ENCODE data around the gene WDR77. TPM values are rescaled to one million over a fixed set of nuclear protein-coding genes. Genes with fewer than 3 reads are reported as not detected.

WDR77 gene
- total and polyA plus RNA-seq, 2 of the 13 experiments (the other 11 are each of a cell fraction or from before 2014, with no cell fraction given), result 90.6 to 108 TPM

- peak; percentile 34; the same call in 1 of the 2 replicates for TF ChIP-seq RXRA (CRISPR knock-in tag; IDR thresholded peaks at IDR 0.05)
- no peak for TF ChIP-seq SOX6 (IDR thresholded peaks at IDR 0.05)
- peak; percentile 62 for TF ChIP-seq SOX6 (CRISPR knock-in tag; IDR thresholded peaks at IDR 0.05)
- 0 out of 2 replicates have a peak, but pooled peaks have one; percentile 12 for TF ChIP-seq GATAD2A (CRISPR knock-in tag; IDR thresholded peaks at IDR 0.05)
Observed at GRCh38 chr1:111446967-111447892, 1.8 kb downstream of the WDR77 start (continued).

GRCh38 chr1:111446546-111446945 lies 2.5 kb downstream of the WDR77 start:
- peaks cover 48% of the 10 kb centered on the region for H3K79me2 ChIP-seq (ENCODE audit: insufficient read depth, low read length)
- H3K36me3 ChIP-seq (replicated peaks in 1 of 2; ENCODE audit: control insufficient read depth in 1 of 2, insufficient read depth in 2 of 2, low read length in 2 of 2), result peaks cover 16 to 33% of the 10 kb centered on the region in 2 experiments
- TF ChIP-seq SMARCC2 (IDR thresholded peaks at IDR 0.05) (no peak), GLI4 (CRISPR knock-in tag; IDR thresholded peaks at IDR 0.05; ENCODE audit: borderline replicate concordance) (no peak), ELF1 (CRISPR knock-in tag; IDR thresholded peaks at IDR 0.05) (no peak), RFX3 (CRISPR knock-in tag; IDR thresholded peaks at IDR 0.05) (no peak), NFE2L2 (IDR thresholded peaks at IDR 0.05; ENCODE audit: low read length) (no peak), ZNF772 (CRISPR knock-in tag; IDR thresholded peaks at IDR 0.05) (no peak), CCAR2 (optimal IDR thresholded peaks at IDR 0.05; ENCODE audit: low read depth, low read length) (no peak), HNRNPL (IDR thresholded peaks at IDR 0.05; ENCODE audit: low read depth, low read length) (no peak), SNAI1 (CRISPR knock-in tag; IDR thresholded peaks at IDR 0.05; ENCODE audit: borderline replicate concordance) (no peak), BCL3 (CRISPR knock-in tag; IDR thresholded peaks at IDR 0.05) (no peak), ZFYVE20 (CRISPR knock-in tag; IDR thresholded peaks at IDR 0.05; ENCODE audit: borderline replicate concordance, low read depth) (no peak)
- TF ChIP-seq, protein P1, sequence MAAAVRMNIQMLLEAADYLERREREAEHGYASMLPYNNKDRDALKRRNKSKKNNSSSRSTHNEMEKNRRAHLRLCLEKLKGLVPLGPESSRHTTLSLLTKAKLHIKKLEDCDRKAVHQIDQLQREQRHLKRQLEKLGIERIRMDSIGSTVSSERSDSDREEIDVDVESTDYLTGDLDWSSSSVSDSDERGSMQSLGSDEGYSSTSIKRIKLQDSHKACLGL (CRISPR knock-in tag; IDR thresholded peaks at IDR 0.05), result no peak
- TF ChIP-seq, protein P2, sequence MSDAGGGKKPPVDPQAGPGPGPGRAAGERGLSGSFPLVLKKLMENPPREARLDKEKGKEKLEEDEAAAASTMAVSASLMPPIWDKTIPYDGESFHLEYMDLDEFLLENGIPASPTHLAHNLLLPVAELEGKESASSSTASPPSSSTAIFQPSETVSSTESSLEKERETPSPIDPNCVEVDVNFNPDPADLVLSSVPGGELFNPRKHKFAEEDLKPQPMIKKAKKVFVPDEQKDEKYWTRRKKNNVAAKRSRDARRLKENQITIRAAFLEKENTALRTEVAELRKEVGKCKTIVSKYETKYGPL (CRISPR knock-in tag; IDR thresholded peaks at IDR 0.05), result no peak
- TF ChIP-seq, protein P3, sequence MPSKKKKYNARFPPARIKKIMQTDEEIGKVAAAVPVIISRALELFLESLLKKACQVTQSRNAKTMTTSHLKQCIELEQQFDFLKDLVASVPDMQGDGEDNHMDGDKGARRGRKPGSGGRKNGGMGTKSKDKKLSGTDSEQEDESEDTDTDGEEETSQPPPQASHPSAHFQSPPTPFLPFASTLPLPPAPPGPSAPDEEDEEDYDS (CRISPR knock-in tag; IDR thresholded peaks at IDR 0.05), result no peak

More at GRCh38 chr1:111446546-111446945, 2.5 kb downstream of the WDR77 start:
- CTCF ChIA-PET (ENCODE audit: low intra/inter-chr PET ratio, low total read pairs), result no interaction called here
- POLR2A ChIA-PET, result interaction anchor here (1.6 kb wide), 1 partner anchor 9 kb away, joined by 4 read pairs; no protein-coding TSS in a partner anchor
- Histone ChIP-seq H3K9me3 (ENCODE audit: low read length) (no peaks in the 10 kb centered on the region), H3K4me3 (replicated peaks in 1 of 3; ENCODE audit: insufficient read depth in 1 of 3, low read depth in 2 of 3, low read length in 3 of 3) (peak overlapping the region in 1 of 3 experiments; percentile 22; a peak in 1 of 6 replicates), H4K20me1 (ENCODE audit: insufficient read depth, low read length) (no peaks in the 10 kb centered on the region), H3K4me2 (ENCODE audit: low read depth, low read length) (peak overlapping the region; percentile 76), H2AFZ (ENCODE audit: low read length) (no peak overlapping the region), H3K27ac (ENCODE audit: extremely low read length, insufficient read depth, low read length) (peak overlapping the region; percentile 86), H3K4me1 (ENCODE audit: insufficient read depth, low read length) (peaks cover 69% of the 10 kb centered on the region), H3K9ac (ENCODE audit: insufficient read depth, low read depth, low read length) (no peak overlapping the region), H3K27me3 (ENCODE audit: control insufficient read depth in 1 of 2, insufficient read depth in 2 of 2, low read length in 2 of 2) (no peaks in the 10 kb centered on the region; a peak in 1 of 5 replicates)
- no peak for ATAC-seq
- no peak for DNase-seq (ENCODE audit: low spot score)
- no peak for FAIRE-seq
- WGBS (ENCODE audit: low lambda C conversion rate), result 72% methylated on average over 4 of the region's 4 CpGs
- in situ Hi-C loops (cut with HindIII; ENCODE audit: extremely low pct_ligation_motif_present, low pct_unique_long_range_greater_than_20kb), result no loop called here
- intact Hi-C loops (cut with micrococcal nuclease; ENCODE audit: unreplicated experiment), result no loop called here
- no TSS peak for BruUV-seq (replicated peaks)

Measured in HepG2 (cell line).